Measurements from ENCODE around the gene TF.

- no peak for TF ChIP-seq CTCF (IDR thresholded peaks at IDR 0.05)
- TF ChIP-seq POLR2A (IDR thresholded peaks at IDR 0.05), result no peak
These were observed 496 bp downstream of the TF start for GRCh38 chr3:133746712-133747066.
